ENCODE results near the gene GALNT16. TPM values are rescaled to one million over a fixed set of nuclear protein-coding genes. Genes with fewer than 3 reads are reported as not detected.

GALNT16 gene
- total and polyA plus RNA-seq, 2 of the 8 experiments (the other 6 are each of a cell fraction or from before 2014, with no cell fraction given), result 5.4 to 6.3 TPM

- CTCF ChIA-PET (ENCODE audit: partially characterized antibody), result interaction anchor here (0.9 to 10.1 kb wide), 10 partner anchors 8 to 106 kb away, joined by 3 to 140 read pairs (median 18); no protein-coding TSS in a partner anchor
Measured at GRCh38 chr14:69349091-69349777, 89.3 kb downstream of the GALNT16 start.

More at GRCh38 chr14:69349091-69349777, 89.3 kb downstream of the GALNT16 start:
- no peak overlapping the region for H3K56ac ChIP-seq (replicated peaks; ENCODE audit: insufficient read length, low read depth, low read length)
- no peaks in the 10 kb centered on the region for H3K79me2 ChIP-seq (ENCODE audit: control insufficient read depth in 1 of 2, insufficient read depth in 2 of 2, low read length in 2 of 2)
- H2BK15ac ChIP-seq (ENCODE audit: low read length), result no peak overlapping the region
- no peak overlapping the region for H2BK20ac ChIP-seq (ENCODE audit: low read length)
- H3K23me2 ChIP-seq (ENCODE audit: low read depth, low read length), result no peaks in the 10 kb centered on the region
- H2AFZ ChIP-seq (ENCODE audit: low read length), result no peak overlapping the region
- no peak overlapping the region for H3K4me3 ChIP-seq (ENCODE audit: extremely low read depth in 1 of 4, insufficient read depth in 2 of 4, low read depth in 3 of 4, low read length in 4 of 4)
- H3K9me3 ChIP-seq (ENCODE audit: insufficient read depth in 2 of 2, low read depth in 1 of 2, low read length in 1 of 2), result no peaks in the 10 kb centered on the region
- H4K91ac ChIP-seq (replicated peaks; ENCODE audit: insufficient read length, low read length), result no peak overlapping the region
- H3K79me1 ChIP-seq (ENCODE audit: low read depth, low read length), result no peaks in the 10 kb centered on the region; the same call in 1 of the 2 replicates
- no peak overlapping the region for H4K5ac ChIP-seq (ENCODE audit: insufficient read length, low read depth, low read length)
- no peak overlapping the region for H3K4ac ChIP-seq (replicated peaks; ENCODE audit: insufficient read length, low read depth, low read length)
- FAIRE-seq (no peak), DNase-seq (ENCODE audit: low read depth in 1 of 2, low spot score in 2 of 2) (no peak)
- 81% methylated on average over 10 of the region's 11 CpGs; no CpG with 5 or more reads in 1 of the 2 experiments for WGBS, 2 experiments (ENCODE audit: extremely low coverage in 1 of 2, insufficient coverage in 1 of 2, insufficient read length in 1 of 2, insufficient replicate concordance in 2 of 2, low coverage in 1 of 2, low lambda C conversion rate in 2 of 2, missing lambda C conversion rate in 1 of 2)
- no peak overlapping the region; the same call in 1 of the 2 replicates for H4K8ac ChIP-seq (ENCODE audit: extremely low read depth, insufficient read depth, low read length)
- no peaks in the 10 kb centered on the region for H3K27me3 ChIP-seq (replicated peaks in 1 of 4; ENCODE audit: control insufficient read depth in 3 of 4, extremely low read depth in 1 of 4, insufficient read depth in 3 of 4, low read length in 3 of 4)
- no peak overlapping the region for H3K18ac ChIP-seq (ENCODE audit: extremely low read depth, low read length)
- H3K14ac ChIP-seq (ENCODE audit: insufficient read length), result no peak overlapping the region
- H2BK120ac ChIP-seq (replicated peaks; ENCODE audit: low read depth, low read length), result no peak overlapping the region
- H2BK12ac ChIP-seq (ENCODE audit: low read depth, low read length), result no peak overlapping the region
- H3K9ac ChIP-seq (replicated peaks in 1 of 4; ENCODE audit: extremely low read depth in 1 of 4, low read depth in 3 of 4, low read length in 3 of 4), result no peak overlapping the region
- peaks cover 0 to 2% of the 10 kb centered on the region in 2 experiments for H4K20me1 ChIP-seq (replicated peaks in 1 of 2; ENCODE audit: control insufficient read depth in 1 of 2, insufficient read depth in 2 of 2, low read length in 2 of 2)
- H3K23ac ChIP-seq (ENCODE audit: insufficient read length), result no peak overlapping the region
- H3K4me2 ChIP-seq (ENCODE audit: insufficient read depth in 1 of 2, low read depth in 2 of 2, low read length in 2 of 2), result no peak overlapping the region
- POLR2A ChIA-PET (ENCODE audit: partially characterized antibody), result no interaction called here
- no peak for TF ChIP-seq RNF2 (IDR thresholded peaks at IDR 0.05; ENCODE audit: borderline replicate concordance, low read depth, low read length, missing control alignments, poor library complexity, severe bottlenecking)
- TF ChIP-seq BACH1 (IDR thresholded peaks at IDR 0.05; ENCODE audit: low read length), result no peak
- no peak overlapping the region for H3K27ac ChIP-seq (ENCODE audit: low read depth, low read length)
- H3K36me3 ChIP-seq (ENCODE audit: control insufficient read depth in 2 of 4, insufficient read depth in 4 of 4, low read length in 3 of 4), result no peaks in the 10 kb centered on the region
- no peak overlapping the region for H2BK5ac ChIP-seq (ENCODE audit: low read depth, low read length)
- peaks cover 0 to 6% (median 2%) of the 10 kb centered on the region in 4 experiments; a peak in 5 of 7 replicates for H3K4me1 ChIP-seq (replicated peaks in 1 of 4; ENCODE audit: control insufficient read depth in 3 of 4, insufficient read depth in 4 of 4, low read length in 3 of 4)
- H2AK5ac ChIP-seq (ENCODE audit: low read depth, low read length), result no peak overlapping the region

All from H1 (cell line).